Measurements from ENCODE around the gene SERGEF. TPM values are rescaled to one million over a fixed set of nuclear protein-coding genes. Genes with fewer than 3 reads are reported as not detected.

Gene SERGEF
- total and polyA plus RNA-seq, 4 donors: 20.2 to 85.0 (median 26.9) TPM

DNA sequence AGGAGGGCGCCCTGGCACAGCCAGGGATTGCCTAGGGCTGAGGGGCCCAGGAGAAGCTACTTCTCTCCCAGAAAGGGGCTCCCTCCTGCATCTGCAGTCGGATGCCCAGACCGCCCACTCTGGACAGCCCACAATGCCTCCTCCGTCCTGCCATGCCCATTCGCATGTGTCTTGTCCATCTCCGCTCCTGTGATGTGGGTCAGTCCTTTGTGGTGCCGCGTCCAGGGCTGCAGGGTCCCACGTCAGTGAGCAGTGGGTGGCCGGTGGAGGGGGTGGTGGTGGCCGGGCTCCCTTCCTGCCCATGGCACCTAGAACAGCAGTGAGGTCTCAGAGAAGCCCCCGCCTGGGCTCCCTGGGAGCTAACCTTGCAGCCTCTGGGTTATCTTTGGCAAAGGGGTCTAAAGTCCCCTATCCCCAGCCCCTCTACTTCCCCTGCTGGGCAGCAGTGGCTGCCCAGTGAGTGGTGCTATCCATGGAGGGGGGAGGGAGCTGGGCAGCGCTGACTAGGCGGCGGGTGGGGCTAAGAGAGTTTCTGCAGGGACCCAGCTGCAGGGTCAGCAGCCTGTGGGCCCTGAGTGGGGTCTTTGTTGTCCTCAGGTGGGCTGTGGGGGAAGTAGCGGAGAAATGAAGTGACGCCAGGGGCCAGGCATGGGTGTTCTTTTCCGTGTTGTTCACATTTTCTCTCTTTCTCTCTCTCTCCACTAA lies 237.2 kb downstream of the SERGEF start:
- Histone ChIP-seq H3K9ac (ENCODE audit: insufficient read depth in 1 of 2, low read length in 2 of 2) (no peak overlapping the region), H3K27me3 (ENCODE audit: control insufficient read depth in 3 of 3, insufficient read depth in 3 of 3, low read length in 2 of 3) (no peaks in the 10 kb centered on the region), H3K4me1 (ENCODE audit: control insufficient read depth in 5 of 5, insufficient read depth in 5 of 5, low read length in 5 of 5) (no peaks in the 10 kb centered on the region), H3K27ac (ENCODE audit: low read depth in 1 of 2, low read length in 1 of 2) (no peak overlapping the region), H3K9me3 (ENCODE audit: control insufficient read depth in 4 of 4, insufficient read depth in 3 of 4, low read length in 3 of 4) (no peaks in the 10 kb centered on the region), H3K36me3 (ENCODE audit: control insufficient read depth in 4 of 4, insufficient read depth in 4 of 4, low read length in 4 of 4) (no peaks in the 10 kb centered on the region), H3K4me3 (no peak overlapping the region)
- WGBS, 2 donors: 86 to 92% methylated on average over 18 of the region's 18 CpGs
- DNase-seq: no peak
- TF ChIP-seq CTCF (IDR thresholded peaks at IDR 0.05; ENCODE audit: control extremely low read depth, extremely low read depth): no peak
- no peak for ATAC-seq (ENCODE audit: insufficient read depth, low FRiP score)

DNA sequence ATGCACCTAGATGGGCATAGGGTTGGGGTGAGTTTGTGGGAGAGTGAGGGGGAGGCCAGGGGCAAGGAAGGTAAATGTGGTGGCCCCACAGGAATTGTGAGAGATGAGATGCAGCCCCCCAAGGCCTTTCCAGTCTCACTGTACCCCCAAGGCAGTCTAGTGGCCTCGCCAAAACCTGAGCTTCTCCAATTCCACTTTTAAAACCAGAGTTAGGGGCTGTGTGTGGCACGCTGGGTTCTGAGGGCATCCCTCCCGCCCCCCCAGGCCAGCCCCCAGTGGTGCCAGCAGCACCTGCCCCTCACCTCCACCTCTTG lies 237.9 kb downstream of the SERGEF start:
- Histone ChIP-seq H3K4me1 (ENCODE audit: control insufficient read depth in 5 of 5, insufficient read depth in 5 of 5, low read length in 5 of 5) (peaks cover 0 to 2% (median 0%) of the 10 kb centered on the region in 5 donors), H3K9ac (ENCODE audit: insufficient read depth in 1 of 2, low read length in 2 of 2) (no peak overlapping the region), H3K4me3 (no peak overlapping the region), H3K36me3 (ENCODE audit: control insufficient read depth in 4 of 4, insufficient read depth in 4 of 4, low read length in 4 of 4) (no peaks in the 10 kb centered on the region), H3K9me3 (ENCODE audit: control insufficient read depth in 4 of 4, insufficient read depth in 3 of 4, low read length in 3 of 4) (no peaks in the 10 kb centered on the region), H3K27ac (ENCODE audit: low read depth in 1 of 2, low read length in 1 of 2) (no peak overlapping the region), H3K27me3 (ENCODE audit: control insufficient read depth in 3 of 3, insufficient read depth in 3 of 3, low read length in 2 of 3) (no peaks in the 10 kb centered on the region)
- DNase-seq (no peak), ATAC-seq (ENCODE audit: insufficient read depth, low FRiP score) (no peak)
- 94 to 96% methylated on average over 3 of the region's 3 CpGs for WGBS, 2 donors
- no peak for TF ChIP-seq CTCF (IDR thresholded peaks at IDR 0.05; ENCODE audit: control extremely low read depth, extremely low read depth)

DNA sequence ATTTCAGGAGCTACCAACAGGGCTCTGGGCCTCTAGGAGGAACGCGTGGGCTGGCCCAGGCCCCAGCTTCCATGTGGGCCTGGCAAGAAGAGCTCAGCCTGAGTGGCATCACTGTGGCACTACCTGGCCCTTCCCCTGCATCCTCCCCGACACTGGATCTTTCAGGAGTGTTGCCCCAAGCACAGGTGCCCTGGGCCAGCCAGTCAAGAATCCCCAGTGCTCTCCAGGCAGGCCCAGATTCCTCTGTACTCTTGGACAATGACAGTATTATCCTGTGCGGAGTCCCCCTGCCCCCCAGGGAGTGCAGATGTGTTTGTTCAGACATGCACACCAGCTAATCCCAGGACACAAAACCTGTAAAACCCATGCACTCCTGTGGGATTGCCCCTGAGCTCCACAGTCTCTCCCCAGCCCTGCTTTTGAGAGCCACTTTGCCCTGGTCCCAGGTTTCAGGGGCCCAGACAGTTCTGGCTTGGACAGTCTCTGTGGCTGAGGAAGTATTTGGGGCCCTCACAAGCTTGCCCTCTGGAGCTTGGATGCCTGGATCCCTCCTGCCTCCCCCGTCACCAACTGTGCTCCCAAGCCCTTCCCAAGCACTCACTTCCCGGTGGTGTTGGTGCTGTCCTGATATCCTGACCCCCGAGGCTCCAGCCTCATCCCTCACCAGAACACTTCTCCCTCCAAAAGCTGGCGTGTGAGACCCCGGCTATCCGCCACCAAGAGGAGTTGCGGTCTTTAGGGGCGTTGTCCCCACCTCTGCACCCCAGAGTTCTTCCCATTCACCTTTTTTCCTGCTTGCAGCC lies 238.4 kb downstream of the SERGEF start:
- Histone ChIP-seq H3K27me3 (ENCODE audit: control insufficient read depth in 3 of 3, insufficient read depth in 3 of 3, low read length in 2 of 3) (no peaks in the 10 kb centered on the region), H3K36me3 (ENCODE audit: control insufficient read depth in 4 of 4, insufficient read depth in 4 of 4, low read length in 4 of 4) (no peaks in the 10 kb centered on the region), H3K9me3 (ENCODE audit: control insufficient read depth in 4 of 4, insufficient read depth in 3 of 4, low read length in 3 of 4) (no peaks in the 10 kb centered on the region), H3K4me1 (ENCODE audit: control insufficient read depth in 5 of 5, insufficient read depth in 5 of 5, low read length in 5 of 5) (peaks cover 0 to 4% (median 0%) of the 10 kb centered on the region in 5 donors), H3K4me3 (no peak overlapping the region), H3K9ac (ENCODE audit: insufficient read depth in 1 of 2, low read length in 2 of 2) (no peak overlapping the region), H3K27ac (ENCODE audit: low read depth in 1 of 2, low read length in 1 of 2) (no peak overlapping the region)
- no peak for TF ChIP-seq CTCF (IDR thresholded peaks at IDR 0.05; ENCODE audit: control extremely low read depth, extremely low read depth)
- 86 to 87% methylated on average over 12 of the region's 12 CpGs for WGBS, 2 donors
- ATAC-seq (ENCODE audit: insufficient read depth, low FRiP score) (no peak), DNase-seq (no peak)

All from lung (tissue), 12 donors.